Subcutaneous abdominal adipose tissue (tissue), 5 donors: ENCODE data around the gene CC2D1B.
A peak's percentile ranks its signal among the peaks of the same experiment; 100 is the strongest.

ENCODE experiments used
- H3K27ac ChIP-seq: one replicate; pipeline ENCODE4 v1.7.0; 2013; ENCODE audit warnings: low read depth, mild to moderate bottlenecking, inconsistent platforms, low read length, moderate library complexity
- H3K27me3 ChIP-seq, 5 donors: one replicate each; pipeline ENCODE4 v1.7.0; 2013; ENCODE audit warnings: low read length in 5 of 5, inconsistent platforms in 1 of 5; ENCODE audit not compliant: control insufficient read depth in 5 of 5, insufficient read depth in 4 of 5
- H3K36me3 ChIP-seq, 5 donors: one replicate each; pipeline ENCODE4 v1.7.0; 2013; ENCODE audit warnings: low read length in 5 of 5; ENCODE audit not compliant: control insufficient read depth in 5 of 5, insufficient read depth in 5 of 5
- H3K4me1 ChIP-seq, 5 donors: one replicate each; pipeline ENCODE4 v1.7.0; 2013; ENCODE audit warnings: low read length in 5 of 5, mild to moderate bottlenecking in 3 of 5, moderate library complexity in 1 of 5; ENCODE audit not compliant: control insufficient read depth in 5 of 5, insufficient read depth in 5 of 5
- H3K4me3 ChIP-seq, 5 donors: one replicate each; pipeline ENCODE4 v1.7.0; 2013; ENCODE audit warnings: low read length in 5 of 5, low read depth in 1 of 5
- H3K9ac ChIP-seq, 5 donors: one replicate each; pipeline ENCODE4 v1.7.0; 2013; ENCODE audit warnings: low read length in 5 of 5, mild to moderate bottlenecking in 4 of 5, moderate library complexity in 3 of 5
- H3K9me3 ChIP-seq, 5 donors: one replicate each; pipeline ENCODE4 v1.7.0; 2013; ENCODE audit warnings: low read length in 5 of 5; ENCODE audit not compliant: control insufficient read depth in 5 of 5
- donor health status: healthy.
- donor health status: healthy.
- donor health status: healthy.
- donor health status: healthy.
- donor health status: healthy.

Gene CC2D1B, protein sequence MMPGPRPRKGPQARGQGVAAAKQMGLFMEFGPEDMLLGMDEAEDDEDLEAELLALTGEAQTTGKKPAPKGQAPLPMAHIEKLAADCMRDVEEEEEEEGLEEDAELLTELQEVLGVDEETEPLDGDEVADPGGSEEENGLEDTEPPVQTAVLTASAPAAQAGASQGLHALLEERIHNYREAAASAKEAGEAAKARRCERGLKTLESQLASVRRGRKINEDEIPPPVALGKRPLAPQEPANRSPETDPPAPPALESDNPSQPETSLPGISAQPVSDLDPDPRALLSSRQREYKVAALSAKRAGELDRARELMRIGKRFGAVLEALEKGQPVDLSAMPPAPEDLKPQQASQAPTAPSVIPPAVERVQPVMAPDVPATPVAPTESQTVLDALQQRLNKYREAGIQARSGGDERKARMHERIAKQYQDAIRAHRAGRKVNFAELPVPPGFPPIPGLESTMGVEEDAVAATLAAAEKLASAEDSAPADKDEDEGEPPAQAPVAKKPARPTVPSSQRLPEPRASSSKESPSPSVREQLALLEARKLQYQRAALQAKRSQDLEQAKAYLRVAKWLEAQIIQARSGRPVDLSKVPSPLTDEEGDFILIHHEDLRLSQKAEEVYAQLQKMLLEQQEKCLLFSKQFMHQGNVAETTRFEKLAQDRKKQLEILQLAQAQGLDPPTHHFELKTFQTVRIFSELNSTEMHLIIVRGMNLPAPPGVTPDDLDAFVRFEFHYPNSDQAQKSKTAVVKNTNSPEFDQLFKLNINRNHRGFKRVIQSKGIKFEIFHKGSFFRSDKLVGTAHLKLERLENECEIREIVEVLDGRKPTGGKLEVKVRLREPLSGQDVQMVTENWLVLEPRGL

DNA sequence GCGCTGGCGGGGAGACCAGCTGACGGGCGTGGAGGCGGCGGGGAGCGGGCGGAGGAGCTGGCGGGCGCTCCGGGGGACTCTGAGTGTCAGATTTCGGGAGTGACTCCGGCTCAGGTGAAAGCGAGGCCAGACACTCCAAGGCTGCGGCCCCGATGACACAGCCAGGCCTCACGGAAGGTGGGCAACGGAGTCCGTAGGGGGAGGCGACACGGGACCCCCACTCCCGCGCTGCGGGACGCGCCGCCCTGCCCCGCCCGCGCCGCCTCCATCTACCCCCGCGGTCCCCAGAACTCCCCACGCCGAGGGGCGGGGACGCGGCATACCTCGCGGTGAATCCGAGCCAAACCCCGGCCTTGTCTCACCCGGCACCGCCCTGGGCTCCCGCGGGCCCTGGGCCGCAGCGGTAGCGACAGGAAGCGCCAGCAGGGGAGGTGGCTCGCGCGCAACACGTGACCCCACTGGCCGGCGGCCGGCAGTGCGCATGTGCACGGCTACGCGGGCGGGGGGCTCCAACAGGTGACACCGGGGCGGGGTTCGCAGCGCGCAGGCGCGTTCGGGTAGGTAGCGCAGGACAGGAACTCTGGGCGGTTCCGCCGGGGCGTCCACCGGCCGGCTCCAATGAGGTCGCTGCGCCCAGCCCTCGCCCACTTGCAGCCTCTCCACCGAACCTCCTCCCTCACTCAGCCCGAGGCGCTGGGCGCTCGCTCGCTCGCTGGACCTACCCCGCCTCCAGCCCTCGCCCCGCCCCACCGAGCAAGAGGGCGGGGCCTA, at the start of gene CC2D1B:
CC2D1B (minus strand) TSS at position 460 of the 771 bp plus-strand sequence. CDS start 1,585 bp downstream, outside the sequence.
- H3K36me3 ChIP-seq, result peaks cover 0 to 21% (median 20%) of the 10 kb centered on the region in 5 donors
- H3K4me1 ChIP-seq, result peaks cover 5 to 30% (median 18%) of the 10 kb centered on the region in 5 donors
- H3K9ac ChIP-seq, result peak within 1 kb of the TSS; percentile 74 to 96 (median 93)
- H3K27me3 ChIP-seq, result no peaks in the 10 kb centered on the region
- no peaks in the 10 kb centered on the region for H3K9me3 ChIP-seq
- peak within 1 kb of the TSS; percentile 86 to 92 (median 87) for H3K4me3 ChIP-seq
- H3K27ac ChIP-seq, result peak within 1 kb of the TSS; percentile 86

DNA sequence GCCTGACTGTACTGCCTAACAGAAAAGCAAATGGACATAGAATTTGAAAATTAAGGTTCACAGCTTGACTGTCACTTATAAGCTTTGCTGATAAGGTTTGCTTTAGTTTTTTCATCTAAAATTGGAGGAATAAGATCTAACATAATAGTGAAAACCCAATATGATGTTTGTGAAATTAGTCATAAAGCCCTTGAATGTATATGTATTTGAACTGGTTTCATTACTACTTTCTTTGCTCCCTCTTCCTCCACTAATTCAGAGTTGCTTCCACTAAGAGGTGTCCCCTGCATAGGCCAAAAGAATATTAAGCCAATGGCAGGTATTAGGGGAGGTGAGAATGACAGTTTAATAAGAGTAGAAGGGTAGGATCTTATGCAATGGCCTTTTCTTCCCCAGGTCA, 48.9 kb upstream of the CC2D1B start:
- H3K27me3 ChIP-seq, result no peaks in the 10 kb centered on the region
- no peak overlapping the region for H3K9ac ChIP-seq
- H3K4me1 ChIP-seq, result peaks cover 0 to 5% (median 0%) of the 10 kb centered on the region in 5 donors
- H3K27ac ChIP-seq, result no peak overlapping the region
- peaks cover 58 to 82% (median 73%) of the 10 kb centered on the region in 5 donors for H3K36me3 ChIP-seq
- no peaks in the 10 kb centered on the region for H3K9me3 ChIP-seq
- no peak overlapping the region for H3K4me3 ChIP-seq

DNA sequence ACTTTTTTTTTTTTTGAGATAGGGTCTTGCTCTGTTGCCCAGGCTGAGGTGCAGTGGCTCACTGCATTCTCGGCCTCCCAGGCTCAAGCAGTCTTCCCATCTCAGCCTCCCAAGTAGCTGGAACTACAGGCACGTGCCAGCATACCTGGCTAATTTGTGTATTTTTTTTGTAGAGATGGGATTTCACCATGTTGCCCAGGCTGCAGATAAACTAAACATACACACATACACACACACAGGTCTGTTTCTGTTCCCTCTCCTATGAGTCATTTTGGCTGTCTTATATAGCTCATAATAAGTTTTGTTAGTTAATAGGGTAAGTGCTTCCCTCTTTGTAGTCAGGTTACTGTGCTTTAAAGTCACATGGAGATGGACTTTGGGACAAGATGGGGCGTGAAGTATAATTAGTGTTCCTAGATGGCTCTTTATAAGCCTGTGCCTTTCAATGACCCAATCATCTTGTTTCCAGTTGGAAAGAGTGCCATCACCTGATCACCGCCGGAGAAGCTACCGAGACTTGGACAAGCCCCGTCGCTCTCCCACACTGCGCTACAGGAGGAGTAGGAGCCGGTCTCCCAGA, 47.5 kb upstream of the CC2D1B start:
- Histone ChIP-seq H3K4me1 (peaks cover 0 to 5% (median 0%) of the 10 kb centered on the region in 5 donors), H3K9ac (no peak overlapping the region), H3K9me3 (no peaks in the 10 kb centered on the region), H3K36me3 (peaks cover 64 to 89% (median 83%) of the 10 kb centered on the region in 5 donors), H3K27me3 (no peaks in the 10 kb centered on the region), H3K4me3 (no peak overlapping the region), H3K27ac (no peak overlapping the region)

DNA sequence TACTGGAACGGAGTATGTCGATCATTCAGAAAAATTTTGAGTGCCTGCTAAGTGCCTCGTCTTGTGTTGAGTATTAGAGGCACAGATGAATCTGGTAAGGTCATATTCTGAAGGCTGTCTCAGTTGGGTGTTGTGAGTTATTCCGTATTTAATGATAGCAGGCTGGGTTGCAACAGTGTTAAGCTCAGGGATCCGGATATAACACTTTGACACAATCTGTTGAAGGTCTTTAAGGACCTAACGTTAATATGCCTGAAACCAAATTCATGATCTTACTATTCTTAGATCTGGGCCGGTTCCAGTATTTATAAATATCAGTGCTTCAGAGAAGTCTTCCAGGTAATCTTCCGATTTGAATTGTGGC, 39.0 kb upstream of the CC2D1B start:
- peak overlapping the region; percentile 71 to 93 (median 90) for H3K9ac ChIP-seq
- H3K36me3 ChIP-seq, result peaks cover 16 to 26% (median 21%) of the 10 kb centered on the region in 5 donors
- H3K27me3 ChIP-seq, result no peaks in the 10 kb centered on the region
- H3K9me3 ChIP-seq, result no peaks in the 10 kb centered on the region
- peak overlapping the region; percentile 93 to 100 (median 98) for H3K4me3 ChIP-seq
- peaks cover 4 to 22% (median 20%) of the 10 kb centered on the region in 5 donors for H3K4me1 ChIP-seq
- peak overlapping the region; percentile 74 for H3K27ac ChIP-seq

DNA sequence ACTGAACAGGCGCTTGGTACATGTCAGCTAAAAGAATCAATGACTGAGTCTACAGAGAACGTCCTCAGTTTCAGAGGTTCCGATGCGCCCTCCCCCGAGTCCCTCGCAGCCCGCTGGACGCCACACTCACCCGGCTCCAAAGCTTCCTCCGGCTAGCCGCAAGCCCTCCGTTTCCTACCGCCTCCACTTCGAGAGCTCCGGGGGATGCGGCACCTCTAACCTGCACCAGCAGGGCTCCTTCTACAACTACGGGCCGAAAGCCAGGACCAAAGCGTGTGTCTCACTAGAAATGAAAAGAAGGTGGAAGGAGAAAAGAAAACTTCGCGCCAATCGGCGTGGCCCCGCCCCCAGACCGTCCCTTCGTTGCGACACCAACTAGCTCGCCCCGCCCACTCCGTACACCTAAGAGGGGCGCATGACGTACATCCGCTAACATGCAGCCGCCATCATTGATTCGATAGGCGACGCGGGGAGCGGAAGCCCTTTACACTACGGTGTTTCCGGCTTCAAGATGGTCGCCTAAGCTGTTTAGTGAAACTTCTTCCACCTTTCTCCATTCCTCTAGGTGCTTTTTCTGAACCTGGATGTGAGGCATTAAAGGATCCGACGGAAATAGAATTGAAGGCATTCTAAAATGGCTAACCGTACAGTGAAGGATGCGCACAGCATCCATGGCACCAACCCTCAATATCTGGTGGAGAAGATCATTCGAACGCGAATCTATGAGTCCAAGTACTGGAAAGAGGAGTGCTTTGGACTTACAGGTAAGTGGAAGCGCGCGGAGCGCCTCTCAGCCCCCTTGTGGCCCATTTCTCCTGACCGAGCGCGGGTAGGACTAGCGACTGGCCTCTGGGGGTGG, 38.3 kb upstream of the CC2D1B start, which contains the start of the genes ORC1 and PRPF38A:
ORC1 (minus strand) TSS at position 308 of the 859 bp plus-strand sequence. CDS start 2,200 bp downstream, outside the sequence.
PRPF38A (plus strand) TSS at position 487 of the 859 bp plus-strand sequence; CDS start at position 635, 148 bp downstream.
- Histone ChIP-seq H3K36me3 (peaks cover 12 to 22% (median 18%) of the 10 kb centered on the region in 5 donors), H3K9me3 (no peaks in the 10 kb centered on the region), H3K9ac (peak within 1 kb of the TSS; percentile 71 to 93 (median 90)), H3K4me3 (peak within 1 kb of the TSS; percentile 93 to 100 (median 98)), H3K4me1 (peaks cover 4 to 22% (median 20%) of the 10 kb centered on the region in 5 donors), H3K27me3 (no peaks in the 10 kb centered on the region), H3K27ac (peak within 1 kb of the TSS; percentile 74)

DNA sequence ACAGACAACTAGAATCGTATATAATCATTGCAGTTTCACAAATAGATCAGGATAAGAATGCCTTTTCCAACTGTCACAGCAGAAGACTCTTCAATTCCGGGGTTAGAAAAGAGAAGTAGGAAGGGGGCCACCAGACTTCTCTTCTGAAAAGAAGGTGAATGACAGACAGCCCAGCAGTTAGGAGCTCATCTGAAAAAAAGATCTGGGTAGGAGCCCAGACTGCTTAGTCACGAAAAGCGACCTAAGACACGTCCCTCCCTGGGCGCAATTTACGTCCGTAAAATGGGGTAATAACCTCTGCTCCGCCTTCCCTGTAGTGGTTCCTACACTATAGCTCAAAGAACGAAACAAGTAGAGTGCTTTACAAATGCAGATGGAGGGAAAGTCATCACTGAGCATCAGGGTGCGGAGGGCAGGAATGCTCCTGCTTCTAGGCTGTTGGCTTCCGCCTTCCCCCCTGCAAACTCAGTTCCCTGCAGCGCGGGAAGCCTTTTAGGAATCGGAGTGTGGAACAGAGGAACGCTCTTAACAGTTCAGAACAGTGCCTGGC, 37.6 kb upstream of the CC2D1B start:
- Histone ChIP-seq H3K36me3 (peaks cover 5 to 15% (median 12%) of the 10 kb centered on the region in 5 donors), H3K4me3 (peak overlapping the region; percentile 93 to 100 (median 98)), H3K9me3 (no peaks in the 10 kb centered on the region), H3K9ac (peak overlapping the region in 4 of 5 donors; percentile 44 to 93 (median 80)), H3K4me1 (peaks cover 4 to 22% (median 20%) of the 10 kb centered on the region in 5 donors), H3K27ac (peak overlapping the region; percentile 74), H3K27me3 (no peaks in the 10 kb centered on the region)

DNA sequence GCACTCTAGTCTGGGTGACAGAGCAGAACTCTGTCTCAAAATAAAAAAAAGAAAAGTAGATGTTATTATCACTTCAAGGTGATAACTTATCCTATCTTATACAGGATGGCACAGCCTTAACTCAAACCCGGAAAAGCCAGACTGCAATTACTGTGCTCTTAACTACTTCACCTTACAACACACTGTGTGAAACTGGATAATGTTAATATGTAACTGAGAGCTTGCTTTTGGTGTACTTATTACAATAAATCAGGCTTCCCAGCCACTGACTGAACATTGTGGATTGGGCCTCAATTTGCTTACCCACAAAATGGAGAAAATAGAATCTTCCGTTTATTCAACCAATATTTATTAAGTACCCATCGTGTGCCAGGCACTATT, 36.8 kb upstream of the CC2D1B start:
- peaks cover 4 to 22% (median 20%) of the 10 kb centered on the region in 5 donors for H3K4me1 ChIP-seq
- no peak overlapping the region for H3K9ac ChIP-seq
- no peaks in the 10 kb centered on the region for H3K9me3 ChIP-seq
- no peak overlapping the region for H3K27ac ChIP-seq
- no peaks in the 10 kb centered on the region for H3K27me3 ChIP-seq
- H3K4me3 ChIP-seq, result no peak overlapping the region
- peaks cover 0 to 8% (median 6%) of the 10 kb centered on the region in 5 donors for H3K36me3 ChIP-seq

DNA sequence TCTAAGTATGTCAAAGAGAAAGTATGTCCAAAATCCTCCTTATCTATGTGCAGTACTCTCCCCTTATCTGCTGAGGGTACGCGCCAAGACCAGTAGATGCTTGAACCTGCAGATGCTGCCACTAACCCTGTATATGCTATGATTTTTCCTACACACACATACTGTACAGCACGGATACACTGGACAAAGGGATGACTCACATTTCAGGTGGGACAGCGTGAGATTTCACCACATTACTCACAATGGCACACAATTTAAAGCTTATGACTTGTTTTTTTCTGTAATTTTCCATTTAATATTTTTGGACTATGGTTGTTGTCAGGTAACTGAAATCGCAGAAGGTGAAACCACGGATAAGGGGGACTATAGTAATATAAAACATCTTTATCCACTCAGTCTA, 34.1 kb upstream of the CC2D1B start:
- Histone ChIP-seq H3K27ac (no peak overlapping the region), H3K9ac (no peak overlapping the region), H3K27me3 (no peaks in the 10 kb centered on the region), H3K4me1 (peaks cover 0 to 15% (median 13%) of the 10 kb centered on the region in 5 donors), H3K4me3 (no peak overlapping the region), H3K36me3 (no peaks in the 10 kb centered on the region), H3K9me3 (no peaks in the 10 kb centered on the region)
